Dermis microvascular lymphatic vessel endothelial cell (primary cell): ENCODE data around the gene ENTHD1. TPM values are rescaled to one million over a fixed set of nuclear protein-coding genes. Genes with fewer than 3 reads are reported as not detected.
"Not testable (repeated sequence)": the region's sequence is repeated elsewhere in the genome, so short reads cannot be mapped to it uniquely, and the experiment has no call there.

Source experiments
- DNase-seq, 2 donors: peaks; one replicate each; pipeline versions ENCODE4 v3.0.0 to v3.0.0-alpha.2; 2010; ENCODE audit warnings: low read depth in 2 of 2
- total RNA-seq: library from RNA; depleted of rRNA; stranded (reverse); fragments of >200 nt; gene quantifications from 2 replicates; pipeline ENCODE4 v1.2.1, GENCODE V29; 2014

The ENTHD1 gene
- total RNA-seq, 1 donor from 2014 or later, result not detected

GRCh38 chr22:39785232-39785631 is 108.3 kb downstream of the ENTHD1 start:
- no peak for DNase-seq

DNA sequence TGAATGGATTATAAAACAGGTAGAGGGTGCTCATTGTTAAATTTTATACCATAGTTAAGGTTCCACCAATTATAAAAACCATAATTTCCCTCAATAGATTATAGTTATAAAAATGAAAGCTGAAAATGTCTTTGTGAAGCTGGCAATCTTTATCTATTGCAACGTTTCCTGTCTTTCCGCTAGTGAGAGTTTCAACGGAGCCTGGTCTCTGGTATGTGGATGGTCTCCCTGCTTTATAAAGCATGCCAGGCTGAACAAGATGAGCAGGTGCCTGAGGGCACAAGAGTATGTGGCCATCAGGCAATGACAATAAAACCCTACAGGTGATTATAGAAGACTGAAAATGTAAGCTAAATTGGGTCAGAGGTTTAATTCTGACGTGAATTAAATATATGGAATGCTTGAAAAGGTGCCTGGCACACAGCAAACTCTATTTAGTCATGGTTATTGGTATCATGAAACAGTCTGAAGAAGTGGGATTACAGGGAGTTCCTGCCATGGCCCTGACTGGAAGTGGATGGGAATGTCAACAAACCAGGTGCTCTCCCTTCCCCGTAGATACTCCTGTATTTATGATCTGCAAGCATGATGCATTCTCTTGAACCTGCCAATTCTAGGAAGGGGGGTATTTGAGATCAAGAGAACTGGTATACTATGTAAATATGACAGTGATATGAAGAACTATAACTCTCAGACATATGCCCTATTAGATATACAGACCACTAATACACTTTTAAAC is 115.7 kb downstream of the ENTHD1 start:
- no peak for DNase-seq

- DNase-seq, result no peak
These were observed 117.1 kb downstream of the ENTHD1 start for GRCh38 chr22:39776295-39777009.

DNA sequence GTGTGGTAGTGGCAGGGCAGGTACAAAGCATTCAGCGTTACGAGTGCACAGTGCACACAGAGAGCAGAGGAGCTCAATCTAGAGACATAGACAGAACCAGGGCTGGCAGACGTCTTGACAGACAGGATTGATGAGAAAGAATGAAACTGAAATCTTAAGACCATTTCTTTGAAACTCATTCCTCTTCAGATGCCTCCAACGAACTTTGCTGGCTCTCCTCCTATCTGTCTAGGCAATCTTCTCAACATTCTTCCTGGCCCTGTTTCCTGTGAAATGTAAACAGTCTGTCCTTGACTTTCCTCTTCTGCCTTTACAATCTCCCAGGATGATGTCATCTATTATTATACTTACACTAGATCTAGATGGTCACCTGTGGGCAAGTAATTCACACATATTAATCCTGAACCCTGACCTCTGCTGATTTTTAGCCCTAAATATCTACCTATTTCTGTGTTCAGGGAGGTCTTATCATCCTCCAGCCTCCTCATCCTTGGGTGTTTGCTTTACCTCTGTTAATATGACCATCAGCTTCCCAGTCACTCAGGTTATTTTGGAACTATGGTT is 119.5 kb downstream of the ENTHD1 start:
- peak in 1 of 2 donors; percentile 7 for DNase-seq

DNA sequence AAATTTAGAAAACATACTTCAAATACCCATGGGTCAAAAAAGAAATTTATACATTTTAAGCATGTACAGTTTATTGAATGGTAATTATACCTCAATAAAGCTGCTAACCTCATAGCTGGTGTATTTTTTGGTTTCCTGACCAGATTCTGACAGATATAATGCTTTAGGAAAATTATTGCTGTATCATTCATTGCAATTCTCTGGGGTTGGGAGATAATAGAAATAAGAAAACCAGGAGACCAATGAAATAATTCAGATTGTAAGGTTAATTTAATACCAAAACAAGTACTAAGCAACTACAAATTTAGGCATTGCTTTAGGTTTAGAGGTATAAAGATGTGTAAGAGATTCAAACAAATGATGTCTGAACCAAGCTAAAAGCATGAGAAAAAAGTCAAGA is 120.1 kb downstream of the ENTHD1 start:
- no peak for DNase-seq

- DNase-seq, result no peak
These were observed 122.1 kb downstream of the ENTHD1 start for GRCh38 chr22:39771486-39771885.

DNA sequence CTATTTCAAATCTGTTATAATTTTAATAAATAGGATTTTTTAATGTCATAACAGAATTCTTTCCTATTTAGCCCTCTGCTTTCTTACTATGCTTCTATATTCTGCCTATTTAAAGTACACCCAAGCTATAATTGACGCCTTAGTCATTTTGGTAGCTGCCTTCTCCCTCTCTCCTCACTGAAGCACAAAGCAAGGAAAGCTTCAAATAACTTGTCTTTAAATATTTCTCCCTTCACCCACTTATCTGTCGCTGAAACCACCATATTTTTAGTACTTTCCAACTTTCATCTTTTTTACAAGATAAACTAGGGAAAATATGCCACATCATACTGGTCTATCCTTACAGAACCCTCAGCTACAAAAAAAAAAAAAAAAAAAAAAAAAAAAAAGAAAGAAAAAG is 127.9 kb downstream of the ENTHD1 start:
- no peak for DNase-seq

GRCh38 chr22:39765046-39765445 is 128.5 kb downstream of the ENTHD1 start:
- DNase-seq, result no peak

- DNase-seq, result no peak
These were observed 130.3 kb downstream of the ENTHD1 start for GRCh38 chr22:39763276-39763675.

DNA sequence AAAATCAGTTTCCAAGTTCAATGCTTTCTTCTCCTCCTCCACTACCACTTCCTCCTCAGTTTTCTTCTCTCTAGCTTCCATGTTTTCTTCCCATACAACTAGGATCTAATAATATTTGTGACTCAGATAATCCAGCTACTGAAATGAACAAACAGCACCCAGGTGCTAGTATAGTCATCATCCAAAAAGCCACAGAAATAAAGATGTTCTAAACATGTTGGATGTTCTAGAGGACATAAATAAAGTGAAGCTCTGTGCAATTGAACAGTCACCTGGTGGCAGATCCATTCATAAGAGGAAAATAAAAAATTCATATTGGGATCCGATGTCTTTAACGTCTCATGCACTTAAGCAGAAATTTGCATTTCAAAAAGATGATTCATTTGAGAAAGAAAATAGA is 142.8 kb downstream of the ENTHD1 start:
- no peak for DNase-seq

- DNase-seq, result no peak
These were observed 144.7 kb downstream of the ENTHD1 start for GRCh38 chr22:39748877-39749276.

- no peak for DNase-seq
These were observed 146.8 kb downstream of the ENTHD1 start for GRCh38 chr22:39746600-39747262.

DNA sequence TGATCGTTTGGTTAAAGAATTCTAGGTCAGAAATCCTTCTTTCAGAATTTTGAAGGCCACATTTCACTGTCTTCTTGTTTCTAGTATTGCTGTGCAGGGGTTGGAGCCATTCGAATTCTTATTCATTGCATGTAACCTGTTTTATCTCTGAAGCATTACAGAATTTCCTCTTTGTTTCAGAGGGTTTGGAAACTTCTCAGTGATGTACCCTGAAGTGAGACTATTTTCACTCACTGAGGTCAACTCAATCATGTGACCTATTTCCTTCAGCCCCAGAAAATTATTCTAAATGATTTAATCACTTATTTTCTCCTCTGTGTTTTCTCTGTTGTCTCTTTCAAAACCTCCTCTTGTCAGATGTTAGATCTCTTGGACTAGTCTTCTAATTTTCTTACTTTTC is 147.8 kb downstream of the ENTHD1 start:
- DNase-seq, result no peak

DNA sequence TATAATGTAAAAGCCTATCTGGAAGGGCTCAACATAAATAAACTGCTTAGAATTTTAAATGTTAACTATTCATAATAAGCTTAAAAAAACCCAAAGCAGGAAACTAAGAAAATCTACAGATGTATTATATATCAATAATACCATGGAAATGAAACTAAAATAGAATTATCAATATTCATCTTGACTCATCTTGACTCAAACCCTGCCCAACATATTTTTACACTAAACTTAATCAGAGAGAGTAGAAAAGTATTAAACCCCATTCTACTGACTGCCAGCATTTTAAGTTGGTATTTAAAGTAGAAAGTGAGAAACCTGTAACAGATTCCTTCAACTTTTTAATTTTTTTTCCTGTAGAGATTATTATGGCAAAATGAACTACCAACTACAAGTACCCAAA is 149.2 kb downstream of the ENTHD1 start:
- DNase-seq, result no peak

DNA sequence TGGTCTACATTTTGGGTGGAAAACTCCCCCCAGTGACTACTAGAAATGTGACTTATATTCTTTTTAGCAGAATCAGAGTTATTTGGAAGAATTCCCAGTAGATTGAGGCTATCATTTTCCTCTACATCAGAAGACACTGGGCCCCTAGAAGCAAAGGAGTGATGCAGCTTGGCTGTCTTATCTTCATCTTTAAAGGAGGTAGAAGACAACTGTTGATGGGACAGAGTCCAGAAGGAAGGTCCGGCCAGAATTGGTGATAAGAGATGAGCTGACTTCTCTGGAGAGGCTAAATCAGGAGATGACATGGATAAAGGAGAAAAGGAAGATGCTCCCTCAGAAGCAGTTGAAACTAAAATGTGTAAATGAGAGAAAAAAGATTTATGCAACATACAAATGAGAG is 149.6 kb downstream of the ENTHD1 start:
- no peak for DNase-seq

- DNase-seq, result no peak
These were observed 154.1 kb downstream of the ENTHD1 start for GRCh38 chr22:39739338-39740027.

DNA sequence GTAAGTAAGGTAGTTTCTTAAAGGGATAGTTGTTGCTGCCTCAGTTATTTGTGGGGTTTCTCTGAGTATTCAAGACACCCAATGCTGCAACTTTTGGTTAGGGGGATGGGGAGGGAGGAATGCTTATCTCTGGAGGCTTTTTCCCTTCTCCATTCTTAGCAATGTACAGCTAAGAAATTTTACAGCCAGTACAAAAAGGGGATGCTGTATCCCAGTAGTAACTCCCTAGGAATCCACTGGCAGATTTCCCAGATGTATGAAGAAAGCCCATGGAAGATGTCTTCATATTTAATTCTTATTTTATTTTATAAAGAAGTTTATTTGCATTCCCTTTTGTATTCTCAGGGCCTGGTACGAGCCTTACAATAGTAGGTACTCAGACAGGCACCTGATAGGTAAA is 154.8 kb downstream of the ENTHD1 start:
- DNase-seq, result no peak

- DNase-seq, result no peak
These were observed 157.8 kb downstream of the ENTHD1 start for GRCh38 chr22:39735776-39736175.

- no peak for DNase-seq
These were observed 158.7 kb downstream of the ENTHD1 start for GRCh38 chr22:39734866-39735265.

- not testable (repeated sequence) for DNase-seq
These were observed 159.5 kb downstream of the ENTHD1 start for GRCh38 chr22:39734046-39734445.

DNA sequence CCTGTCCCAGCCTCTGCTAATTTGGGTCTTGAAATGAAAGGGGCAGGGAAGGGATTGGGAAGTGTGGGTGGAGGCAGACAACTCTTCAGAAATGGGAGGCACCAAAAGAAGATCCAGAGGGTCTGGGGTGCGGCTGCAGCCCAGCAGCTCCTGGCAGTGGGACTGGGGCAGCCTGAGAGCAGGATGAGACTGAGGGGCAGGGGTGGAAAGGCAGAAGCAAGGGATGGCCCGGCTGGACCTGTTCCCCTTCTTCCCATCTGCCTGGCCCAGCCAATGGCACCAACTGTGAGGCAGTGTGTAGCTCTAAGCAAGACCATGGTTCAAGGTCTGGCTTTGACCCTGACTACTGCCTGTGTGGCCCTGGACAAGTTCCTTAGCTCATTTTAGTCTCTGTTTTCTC is 160.4 kb downstream of the ENTHD1 start:
- DNase-seq, result no peak

- DNase-seq, result no peak
These were observed 160.9 kb downstream of the ENTHD1 start for GRCh38 chr22:39732625-39733024.
